ENCODE results near the gene HAO1.

HAO1 gene

DNA sequence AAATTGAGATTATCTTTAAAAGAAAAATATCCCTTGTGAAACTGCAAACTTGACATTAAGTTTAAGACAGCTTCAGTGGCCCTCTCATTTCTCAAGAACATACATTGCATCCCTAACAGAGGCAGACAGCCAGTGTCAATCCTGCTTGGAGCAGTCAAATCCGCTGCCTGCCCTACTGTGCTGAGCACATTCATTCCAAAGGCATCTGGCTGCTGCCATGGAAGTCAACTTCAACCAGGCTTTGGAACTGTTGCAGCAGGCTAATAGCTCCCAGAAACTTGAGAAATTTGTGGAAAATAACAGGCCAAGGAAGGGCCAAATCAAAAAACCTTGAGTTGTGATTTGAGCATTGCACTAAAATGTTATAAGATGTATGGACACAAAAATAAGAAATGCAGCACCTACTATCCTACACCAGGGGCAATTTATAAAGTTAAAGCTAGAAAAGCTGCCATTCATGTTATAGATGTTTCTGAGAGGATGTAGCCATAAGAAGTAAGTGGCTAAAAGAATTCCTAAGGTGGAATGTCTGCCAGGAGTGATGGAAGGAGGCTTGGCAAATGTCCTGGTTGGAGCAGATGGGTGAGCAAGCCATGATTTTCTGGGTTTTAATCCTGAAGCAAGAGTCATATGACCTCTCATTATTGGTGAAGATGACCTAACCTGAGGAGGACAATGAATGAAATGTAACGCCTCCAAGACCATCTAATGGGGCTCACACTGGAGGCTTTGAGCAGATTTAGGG is 31.4 kb upstream of the HAO1 start:
- H3K9ac ChIP-seq (ENCODE audit: low read length): no peak overlapping the region
- no peaks in the 10 kb centered on the region for H3K79me2 ChIP-seq (ENCODE audit: insufficient read depth, low read length)
- H3K27me3 ChIP-seq (ENCODE audit: insufficient read depth, low read length): no peaks in the 10 kb centered on the region
- H3K27ac ChIP-seq (ENCODE audit: low read depth, low read length, poor library complexity, severe bottlenecking): no peak overlapping the region
- no peaks in the 10 kb centered on the region for H3K36me3 ChIP-seq (ENCODE audit: insufficient read depth, low read length)
- H3K4me3 ChIP-seq (ENCODE audit: low read depth, low read length, poor library complexity, severe bottlenecking): no peak overlapping the region
- H3K9me2 ChIP-seq (ENCODE audit: low read depth, low read length): no peaks in the 10 kb centered on the region
- no peaks in the 10 kb centered on the region for H3F3A ChIP-seq (ENCODE audit: insufficient read depth, low read length)
- no peaks in the 10 kb centered on the region for H3K4me1 ChIP-seq (ENCODE audit: insufficient read depth, low read length, severe bottlenecking)
- TF ChIP-seq, protein P1, sequence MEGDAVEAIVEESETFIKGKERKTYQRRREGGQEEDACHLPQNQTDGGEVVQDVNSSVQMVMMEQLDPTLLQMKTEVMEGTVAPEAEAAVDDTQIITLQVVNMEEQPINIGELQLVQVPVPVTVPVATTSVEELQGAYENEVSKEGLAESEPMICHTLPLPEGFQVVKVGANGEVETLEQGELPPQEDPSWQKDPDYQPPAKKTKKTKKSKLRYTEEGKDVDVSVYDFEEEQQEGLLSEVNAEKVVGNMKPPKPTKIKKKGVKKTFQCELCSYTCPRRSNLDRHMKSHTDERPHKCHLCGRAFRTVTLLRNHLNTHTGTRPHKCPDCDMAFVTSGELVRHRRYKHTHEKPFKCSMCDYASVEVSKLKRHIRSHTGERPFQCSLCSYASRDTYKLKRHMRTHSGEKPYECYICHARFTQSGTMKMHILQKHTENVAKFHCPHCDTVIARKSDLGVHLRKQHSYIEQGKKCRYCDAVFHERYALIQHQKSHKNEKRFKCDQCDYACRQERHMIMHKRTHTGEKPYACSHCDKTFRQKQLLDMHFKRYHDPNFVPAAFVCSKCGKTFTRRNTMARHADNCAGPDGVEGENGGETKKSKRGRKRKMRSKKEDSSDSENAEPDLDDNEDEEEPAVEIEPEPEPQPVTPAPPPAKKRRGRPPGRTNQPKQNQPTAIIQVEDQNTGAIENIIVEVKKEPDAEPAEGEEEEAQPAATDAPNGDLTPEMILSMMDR (IDR thresholded peaks at IDR 0.05; ENCODE audit: low read length): no peak
- TF ChIP-seq EZH2 (IDR thresholded peaks at IDR 0.05; ENCODE audit: borderline replicate concordance, low read length): no peak
- no peaks in the 10 kb centered on the region for H3K9me3 ChIP-seq (ENCODE audit: low read length)
- H2AFZ ChIP-seq (ENCODE audit: low read length): no peak overlapping the region
- H3K4me2 ChIP-seq (ENCODE audit: low read length): no peak overlapping the region
- H4K20me1 ChIP-seq (ENCODE audit: insufficient read depth, low read length): no peaks in the 10 kb centered on the region

DNA sequence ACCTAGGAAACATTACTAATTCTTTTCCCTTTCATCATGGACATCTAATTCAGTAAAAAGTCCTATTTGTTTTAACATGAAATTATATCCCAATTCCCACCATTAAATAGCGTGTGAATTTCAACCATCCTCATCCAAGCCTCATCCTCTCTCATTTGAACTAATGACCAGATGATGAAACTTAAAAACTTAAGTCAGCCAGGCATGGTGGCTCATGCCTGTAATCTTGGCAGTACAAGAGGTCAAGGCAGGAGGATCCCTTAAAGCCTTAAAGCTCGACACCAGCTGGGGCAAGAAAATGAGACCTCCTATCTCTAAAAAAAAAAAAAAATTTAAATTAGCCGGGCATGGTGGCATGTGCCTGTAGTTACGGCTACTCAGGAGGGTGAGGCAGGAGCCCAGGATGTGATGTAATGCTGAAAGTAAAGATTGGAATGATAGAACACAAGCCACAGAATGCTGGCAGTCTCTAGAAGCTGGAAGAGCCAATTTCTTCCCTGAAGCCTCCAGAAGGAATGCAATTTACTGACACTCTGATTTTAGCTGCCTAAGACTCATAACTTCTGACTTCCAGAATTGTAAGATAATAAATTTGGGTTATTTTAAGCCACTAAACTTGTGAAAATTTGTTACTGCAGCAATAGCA is 27.1 kb upstream of the HAO1 start:
- Histone ChIP-seq H3K36me3 (ENCODE audit: insufficient read depth, low read length) (no peaks in the 10 kb centered on the region), H3K9ac (ENCODE audit: low read length) (no peak overlapping the region), H3K4me3 (ENCODE audit: low read depth, low read length, poor library complexity, severe bottlenecking) (no peak overlapping the region), H3K9me3 (ENCODE audit: low read length) (no peaks in the 10 kb centered on the region), H3K27me3 (ENCODE audit: insufficient read depth, low read length) (no peaks in the 10 kb centered on the region), H3K4me1 (ENCODE audit: insufficient read depth, low read length, severe bottlenecking) (no peaks in the 10 kb centered on the region), H3K4me2 (ENCODE audit: low read length) (no peak overlapping the region), H3F3A (ENCODE audit: insufficient read depth, low read length) (no peaks in the 10 kb centered on the region), H4K20me1 (ENCODE audit: insufficient read depth, low read length) (no peaks in the 10 kb centered on the region), H3K27ac (ENCODE audit: low read depth, low read length, poor library complexity, severe bottlenecking) (no peak overlapping the region), H3K9me2 (ENCODE audit: low read depth, low read length) (no peaks in the 10 kb centered on the region), H2AFZ (ENCODE audit: low read length) (no peak overlapping the region), H3K79me2 (ENCODE audit: insufficient read depth, low read length) (no peaks in the 10 kb centered on the region)
- no peak for TF ChIP-seq EZH2 (IDR thresholded peaks at IDR 0.05; ENCODE audit: borderline replicate concordance, low read length)
- TF ChIP-seq, protein P1 (IDR thresholded peaks at IDR 0.05; ENCODE audit: low read length): no peak

- no peak for TF ChIP-seq EZH2 (IDR thresholded peaks at IDR 0.05; ENCODE audit: borderline replicate concordance, low read length)
- no peaks in the 10 kb centered on the region for H3K4me1 ChIP-seq (ENCODE audit: insufficient read depth, low read length, severe bottlenecking)
- no peak overlapping the region for H3K27ac ChIP-seq (ENCODE audit: low read depth, low read length, poor library complexity, severe bottlenecking)
- no peak overlapping the region for H2AFZ ChIP-seq (ENCODE audit: low read length)
- H3F3A ChIP-seq (ENCODE audit: insufficient read depth, low read length): no peaks in the 10 kb centered on the region
- no peaks in the 10 kb centered on the region for H3K36me3 ChIP-seq (ENCODE audit: insufficient read depth, low read length)
- H3K4me3 ChIP-seq (ENCODE audit: low read depth, low read length, poor library complexity, severe bottlenecking): no peak overlapping the region
- no peak overlapping the region for H3K4me2 ChIP-seq (ENCODE audit: low read length)
- H3K9ac ChIP-seq (ENCODE audit: low read length): no peak overlapping the region
- H3K79me2 ChIP-seq (ENCODE audit: insufficient read depth, low read length): no peaks in the 10 kb centered on the region
- H3K27me3 ChIP-seq (ENCODE audit: insufficient read depth, low read length): no peaks in the 10 kb centered on the region
- H3K9me2 ChIP-seq (ENCODE audit: low read depth, low read length): no peaks in the 10 kb centered on the region
- no peaks in the 10 kb centered on the region for H4K20me1 ChIP-seq (ENCODE audit: insufficient read depth, low read length)
- H3K9me3 ChIP-seq (ENCODE audit: low read length): no peaks in the 10 kb centered on the region
Observed at GRCh38 chr20:7966176-7966575, 25.9 kb upstream of the HAO1 start.

Measured in OCI-LY1 (cell line).